ENCODE results near the gene MT1G. TPM values are rescaled to one million over a fixed set of nuclear protein-coding genes. Genes with fewer than 3 reads are reported as not detected.
A peak's percentile ranks its signal among the peaks of the same experiment; 100 is the strongest.

MT1G gene
- total and polyA plus RNA-seq, 9 of the 15 experiments (the other 6 are each of a cell fraction or from before 2014, with no cell fraction given) = 0.28 to 1.7 (median 0.69) TPM; not detected in 4

- Histone ChIP-seq H4K20me1 (replicated peaks; ENCODE audit: control insufficient read depth, insufficient read depth, low read length) (no peaks in the 10 kb centered on the region; the same call in 1 of the 2 replicates), H3K9ac (ENCODE audit: insufficient read depth in 1 of 2, low read depth in 2 of 2, low read length in 2 of 2) (no peak overlapping the region), H3K9me3 (replicated peaks; ENCODE audit: control insufficient read depth, insufficient read depth, low read depth, low read length) (no peaks in the 10 kb centered on the region), H3K79me2 (ENCODE audit: control insufficient read depth, insufficient read depth, low read length) (no peaks in the 10 kb centered on the region), H3K4me1 (replicated peaks in 1 of 2; ENCODE audit: control insufficient read depth in 2 of 2, insufficient read depth in 2 of 2, low read length in 2 of 2) (peaks cover 3 to 13% of the 10 kb centered on the region in 2 experiments; a peak in 3 of 5 replicates), H3K36me3 (ENCODE audit: control insufficient read depth, insufficient read depth, low read length) (no peaks in the 10 kb centered on the region), H2AFZ (ENCODE audit: low read depth, low read length) (no peak overlapping the region), H3K27me3 (ENCODE audit: control insufficient read depth in 2 of 2, insufficient read depth in 2 of 2, low read length in 2 of 2) (peaks cover 27 to 57% of the 10 kb centered on the region in 2 experiments), H3K9me1 (ENCODE audit: control insufficient read depth, insufficient read depth, low read length) (no peaks in the 10 kb centered on the region), H3K4me3 (no peak overlapping the region), H3K4me2 (ENCODE audit: insufficient read depth, low read length) (no peak overlapping the region), H3K27ac (ENCODE audit: extremely low read depth, low read depth, low read length) (no peak overlapping the region)
- in situ Hi-C loops (cut with MboI) (no loop called here), intact Hi-C loops (cut with micrococcal nuclease) (no loop called here)
- CTCF ChIA-PET (ENCODE audit: low intra/inter-chr PET ratio) = no interaction called here
- TF ChIP-seq REST (IDR thresholded peaks at IDR 0.05; ENCODE audit: borderline replicate concordance) (peak; percentile 54), REST (CRISPR knock-in tag; IDR thresholded peaks at IDR 0.05; ENCODE audit: low read depth) (no peak), BMI1 (IDR thresholded peaks at IDR 0.05; ENCODE audit: low read length) (no peak), CXXC5 (CRISPR knock-in tag; IDR thresholded peaks at IDR 0.05) (no peak), ZNF644 (tag; IDR thresholded peaks at IDR 0.05; ENCODE audit: low read depth) (no peak), CUX1 (CRISPR knock-in tag; IDR thresholded peaks at IDR 0.05) (no peak)
- BruUV-seq (replicated peaks) = no TSS peak
- DNase-seq (ENCODE audit: extremely low read depth in 1 of 4, low spot score in 3 of 4) = no peak
- 0% methylated on average over 1 of the region's 1 CpG for WGBS (ENCODE audit: insufficient coverage, low coverage, missing lambda C conversion rate)
- no peak for FAIRE-seq
- POLR2A ChIA-PET = no interaction called here
- no peak for ATAC-seq
Observed at GRCh38 chr16:56645838-56646237, 22.0 kb downstream of the MT1G start.

All from K562 (cell line).